MM.1S (cell line): Measurements from ENCODE around the gene OR4X1.
"Not testable (repeated sequence)": the region's sequence is repeated elsewhere in the genome, so short reads cannot be mapped to it uniquely, and the experiment has no call there.

Experiments used
- DNase-seq: peaks from one replicate; pipeline ENCODE4 v3.0.0-alpha.2; 2015
- H2AFZ ChIP-seq: fragments of 300-600 bp; sonication (generic); 2 replicates; pipeline ENCODE4 v1.6.0; 2016; ENCODE audit warnings: antibody characterized with exemption, low read length
- H3F3A ChIP-seq: fragments of 300-600 bp; sonication (generic); 2 replicates; pipeline ENCODE4 v1.6.1; 2016; ENCODE audit warnings: mild to moderate bottlenecking, antibody characterized with exemption, low read length, moderate library complexity, mixed read lengths; ENCODE audit not compliant: insufficient read depth
- H3K27ac ChIP-seq: fragments of 300-600 bp; sonication (generic); 2 replicates; pipeline ENCODE4 v1.5.1; 2016; ENCODE audit warnings: mild to moderate bottlenecking, low read length
- H3K27me3 ChIP-seq: fragments of 300-600 bp; sonication (generic); replicated peaks from 2 replicates; pipeline ENCODE4 v1.6.0; 2016; ENCODE audit warnings: low read length; ENCODE audit not compliant: insufficient read depth
- H3K36me3 ChIP-seq: fragments of 300-600 bp; sonication (generic); replicated peaks from 2 replicates; pipeline ENCODE4 v1.6.1; 2016; ENCODE audit warnings: mild to moderate bottlenecking, low read length, mixed read lengths; ENCODE audit not compliant: insufficient read depth
- H3K4me1 ChIP-seq: fragments of 300-600 bp; sonication (generic); 2 replicates; pipeline ENCODE4 v1.6.1; 2016; ENCODE audit warnings: low read length, mixed read lengths
- H3K4me2 ChIP-seq: fragments of 300-600 bp; sonication (generic); 2 replicates; pipeline ENCODE4 v1.6.0; 2016; ENCODE audit warnings: low read depth, low read length
- H3K4me3 ChIP-seq: fragments of 300-600 bp; sonication (generic); 2 replicates; pipeline ENCODE4 v1.5.1; 2016; ENCODE audit warnings: low read length, mixed read lengths
- H3K79me2 ChIP-seq: fragments of 300-600 bp; sonication (generic); 2 replicates; pipeline ENCODE4 v1.6.1; 2016; ENCODE audit warnings: mixed run types, low read length, mixed read lengths
- H3K9ac ChIP-seq: fragments of 300-600 bp; sonication (generic); 2 replicates; pipeline ENCODE4 v1.6.1; 2016; ENCODE audit warnings: low read length, mixed read lengths
- H3K9me2 ChIP-seq: fragments of 300-600 bp; sonication (generic); replicated peaks from 2 replicates; pipeline ENCODE4 v1.6.1; 2016; ENCODE audit warnings: mild to moderate bottlenecking, low read length, mixed read lengths; ENCODE audit not compliant: insufficient read depth
- H3K9me3 ChIP-seq: fragments of 300-600 bp; sonication (generic); replicated peaks from 2 replicates; pipeline ENCODE4 v1.6.1; 2016; ENCODE audit warnings: mild to moderate bottlenecking, low read length, mixed read lengths; ENCODE audit not compliant: insufficient read depth
- H4K20me1 ChIP-seq: fragments of 300-600 bp; sonication (generic); 2 replicates; pipeline ENCODE4 v1.6.1; 2016; ENCODE audit warnings: mild to moderate bottlenecking, low read length, moderate library complexity, mixed read lengths; ENCODE audit not compliant: insufficient read depth
- EZH2 ChIP-seq: fragments of 300-600 bp; sonication (generic); optimal IDR thresholded peaks from 2 replicates; pipeline ENCODE3; 2017; ENCODE audit warnings: low read depth, mild to moderate bottlenecking, antibody characterized with exemption, low read length, mixed read lengths
- EZH2phosphoT487 ChIP-seq: fragments of 300-600 bp; sonication (generic); IDR thresholded peaks from 2 replicates; pipeline ENCODE4 v1.6.1; 2018; ENCODE audit warnings: antibody characterized with exemption, low read length
- TF ChIP-seq, protein P1 (sequence below): fragments of 300-600 bp; sonication (generic); IDR thresholded peaks from 2 replicates; pipeline ENCODE4 v1.5.1; 2016; ENCODE audit warnings: antibody characterized with exemption, low read length, mixed read lengths

Gene OR4X1, protein sequence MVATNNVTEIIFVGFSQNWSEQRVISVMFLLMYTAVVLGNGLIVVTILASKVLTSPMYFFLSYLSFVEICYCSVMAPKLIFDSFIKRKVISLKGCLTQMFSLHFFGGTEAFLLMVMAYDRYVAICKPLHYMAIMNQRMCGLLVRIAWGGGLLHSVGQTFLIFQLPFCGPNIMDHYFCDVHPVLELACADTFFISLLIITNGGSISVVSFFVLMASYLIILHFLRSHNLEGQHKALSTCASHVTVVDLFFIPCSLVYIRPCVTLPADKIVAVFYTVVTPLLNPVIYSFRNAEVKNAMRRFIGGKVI

DNA sequence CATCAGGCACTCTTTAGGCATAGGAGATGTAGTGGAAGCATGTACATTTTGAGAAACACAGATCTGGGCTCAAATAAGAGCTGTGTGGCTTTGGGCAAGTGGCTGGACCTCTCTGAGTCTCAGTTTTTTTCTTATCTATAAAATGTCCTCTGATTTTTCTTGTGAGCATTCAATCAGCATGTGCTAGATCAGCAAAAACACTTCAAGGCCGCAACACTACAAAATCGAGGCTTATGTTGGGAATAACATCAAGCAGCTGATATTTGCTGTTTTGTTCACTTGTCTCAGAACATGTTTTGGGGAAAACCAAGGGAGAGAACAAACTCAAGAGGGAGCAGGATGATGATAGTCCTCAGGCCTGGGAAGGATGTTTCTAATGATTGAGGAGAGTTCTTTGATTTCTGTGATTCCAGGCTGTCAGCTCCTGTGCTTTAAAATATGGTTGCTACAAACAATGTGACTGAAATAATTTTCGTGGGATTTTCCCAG is at the start of gene OR4X1:
OR4X1 (plus strand) TSS at position 439 of the 489 bp plus-strand sequence; CDS start at position 439, 0 bp downstream.
- no peaks in the 10 kb centered on the region for H3F3A ChIP-seq
- H3K4me3 ChIP-seq: no peak within 1 kb of the TSS
- TF ChIP-seq, protein P1, sequence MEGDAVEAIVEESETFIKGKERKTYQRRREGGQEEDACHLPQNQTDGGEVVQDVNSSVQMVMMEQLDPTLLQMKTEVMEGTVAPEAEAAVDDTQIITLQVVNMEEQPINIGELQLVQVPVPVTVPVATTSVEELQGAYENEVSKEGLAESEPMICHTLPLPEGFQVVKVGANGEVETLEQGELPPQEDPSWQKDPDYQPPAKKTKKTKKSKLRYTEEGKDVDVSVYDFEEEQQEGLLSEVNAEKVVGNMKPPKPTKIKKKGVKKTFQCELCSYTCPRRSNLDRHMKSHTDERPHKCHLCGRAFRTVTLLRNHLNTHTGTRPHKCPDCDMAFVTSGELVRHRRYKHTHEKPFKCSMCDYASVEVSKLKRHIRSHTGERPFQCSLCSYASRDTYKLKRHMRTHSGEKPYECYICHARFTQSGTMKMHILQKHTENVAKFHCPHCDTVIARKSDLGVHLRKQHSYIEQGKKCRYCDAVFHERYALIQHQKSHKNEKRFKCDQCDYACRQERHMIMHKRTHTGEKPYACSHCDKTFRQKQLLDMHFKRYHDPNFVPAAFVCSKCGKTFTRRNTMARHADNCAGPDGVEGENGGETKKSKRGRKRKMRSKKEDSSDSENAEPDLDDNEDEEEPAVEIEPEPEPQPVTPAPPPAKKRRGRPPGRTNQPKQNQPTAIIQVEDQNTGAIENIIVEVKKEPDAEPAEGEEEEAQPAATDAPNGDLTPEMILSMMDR: no peak
- TF ChIP-seq EZH2 (no peak), EZH2phosphoT487 (no peak)
- no peaks in the 10 kb centered on the region for H4K20me1 ChIP-seq
- H3K4me2 ChIP-seq: no peak within 1 kb of the TSS
- no peak within 1 kb of the TSS for H3K9ac ChIP-seq
- no peak within 1 kb of the TSS for H3K27ac ChIP-seq
- H3K9me2 ChIP-seq: no peaks in the 10 kb centered on the region
- H3K36me3 ChIP-seq: no peaks in the 10 kb centered on the region
- H3K4me1 ChIP-seq: no peaks in the 10 kb centered on the region
- H3K79me2 ChIP-seq: no peaks in the 10 kb centered on the region
- no peak within 1 kb of the TSS for H2AFZ ChIP-seq
- H3K27me3 ChIP-seq: no peaks in the 10 kb centered on the region
- no peaks in the 10 kb centered on the region for H3K9me3 ChIP-seq
- no peak for DNase-seq

DNA sequence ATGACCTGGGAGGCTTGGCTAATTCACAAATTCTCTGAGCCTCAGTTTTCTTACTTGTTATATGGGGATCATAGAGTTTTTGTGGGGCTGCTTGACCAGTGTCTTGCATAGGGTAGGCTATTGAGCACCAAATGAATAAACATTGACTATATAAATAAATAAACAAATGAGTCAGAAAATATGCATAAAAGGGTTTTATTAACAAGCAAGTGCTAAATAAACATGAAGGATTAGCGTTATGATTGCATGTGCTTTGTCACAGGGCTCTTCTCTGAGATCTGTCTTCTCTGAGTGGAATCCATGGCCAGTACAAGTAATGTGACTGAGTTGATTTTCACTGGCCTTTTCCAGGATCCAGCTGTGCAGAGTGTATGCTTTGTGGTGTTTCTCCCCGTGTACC is 47.2 kb upstream of the OR4X1 start, which contains the start of gene OR4B1:
OR4B1 (plus strand) TSS at position 301 of the 400 bp plus-strand sequence; CDS start at position 301, 0 bp downstream.
- DNase-seq: no peak
- Histone ChIP-seq H3K9me2 (no peaks in the 10 kb centered on the region), H3K9me3 (no peaks in the 10 kb centered on the region), H3K27ac (no peak within 1 kb of the TSS), H3F3A (no peaks in the 10 kb centered on the region), H3K4me2 (no peak within 1 kb of the TSS), H3K27me3 (no peaks in the 10 kb centered on the region), H3K36me3 (no peaks in the 10 kb centered on the region), H4K20me1 (no peaks in the 10 kb centered on the region), H2AFZ (no peak within 1 kb of the TSS), H3K4me1 (no peaks in the 10 kb centered on the region), H3K4me3 (no peak within 1 kb of the TSS), H3K79me2 (no peaks in the 10 kb centered on the region), H3K9ac (no peak within 1 kb of the TSS)
- no peak for TF ChIP-seq EZH2phosphoT487
- TF ChIP-seq, protein P1: no peak

DNA sequence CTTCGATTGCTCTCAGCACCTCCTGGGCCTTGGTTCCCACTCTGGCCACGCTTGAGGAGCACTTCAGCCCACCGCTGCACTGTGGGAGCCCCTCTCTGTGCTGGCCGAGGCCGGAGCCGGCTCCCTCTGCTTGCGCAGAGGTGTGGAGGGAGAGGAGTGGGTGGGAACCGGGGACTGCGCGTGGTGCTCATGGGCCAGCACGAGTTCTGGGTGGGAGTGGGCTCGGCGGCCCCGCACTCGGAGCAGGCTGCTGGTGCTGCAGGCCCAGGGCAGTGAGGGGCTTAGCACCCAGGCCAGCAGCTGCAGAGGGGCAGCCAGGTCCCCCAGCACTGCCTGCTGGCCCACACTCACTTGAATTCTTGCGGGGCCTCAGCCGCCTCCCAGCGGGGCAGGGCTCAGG is 34.9 kb upstream of the OR4X1 start:
- H2AFZ ChIP-seq: no peak overlapping the region
- no peak overlapping the region for H3K9ac ChIP-seq
- no peaks in the 10 kb centered on the region for H3F3A ChIP-seq
- H3K79me2 ChIP-seq: no peaks in the 10 kb centered on the region
- no peak for DNase-seq
- H3K36me3 ChIP-seq: no peaks in the 10 kb centered on the region
- H3K27ac ChIP-seq: no peak overlapping the region
- H3K9me2 ChIP-seq: no peaks in the 10 kb centered on the region
- H3K9me3 ChIP-seq: no peaks in the 10 kb centered on the region
- H3K4me3 ChIP-seq: no peak overlapping the region
- no peaks in the 10 kb centered on the region for H3K4me1 ChIP-seq
- no peak overlapping the region for H3K4me2 ChIP-seq
- no peaks in the 10 kb centered on the region for H4K20me1 ChIP-seq
- TF ChIP-seq EZH2: no peak
- TF ChIP-seq EZH2phosphoT487: no peak
- TF ChIP-seq, protein P1: no peak
- H3K27me3 ChIP-seq: no peaks in the 10 kb centered on the region

DNA sequence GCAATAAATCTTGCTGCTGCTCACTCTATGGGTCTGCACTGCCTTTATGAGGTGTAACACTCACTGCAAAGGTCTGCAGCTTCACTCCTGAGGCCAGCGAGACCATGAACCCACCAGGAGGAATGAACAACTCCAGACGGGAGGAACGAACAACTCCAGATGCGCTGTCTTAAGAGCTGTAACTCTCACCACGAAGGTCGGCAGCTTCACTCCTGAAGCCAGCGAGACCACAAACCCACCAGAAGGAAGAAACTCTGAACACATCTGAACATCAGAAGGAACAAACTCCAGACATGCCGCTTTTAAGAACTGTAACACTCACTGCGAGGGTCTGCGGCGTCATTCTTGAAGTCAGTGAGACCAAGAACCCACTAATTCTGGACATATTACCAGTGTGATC is 33.6 kb upstream of the OR4X1 start:
- H3K9ac ChIP-seq, H3K9me3 ChIP-seq, H3K4me3 ChIP-seq, H3K36me3 ChIP-seq, H3K27me3 ChIP-seq, H4K20me1 ChIP-seq, H3K9me2 ChIP-seq, H3F3A ChIP-seq, DNase-seq, H2AFZ ChIP-seq, H3K4me2 ChIP-seq, H3K79me2 ChIP-seq, H3K4me1 ChIP-seq, H3K27ac ChIP-seq: not testable (repeated sequence)
